Mesenchymal stem cell (in vitro differentiated cells and primary cell): ENCODE measurements around the gene MYOD1.

ENCODE experiments used
- DNase-seq: peaks from one replicate; pipeline ENCODE4 v3.0.0-alpha.2; 2013
- H2AFZ ChIP-seq: one replicate; pipeline ENCODE4 v1.6.1; 2013; ENCODE audit warnings: low read depth, mild to moderate bottlenecking, control low read depth, inconsistent platforms, low read length, moderate library complexity
- H2AK5ac ChIP-seq: 2 replicates; pipeline ENCODE4 v1.6.1; 2013; ENCODE audit warnings: low read length, moderate library complexity, mild to moderate bottlenecking, inconsistent platforms; ENCODE audit not compliant: severe bottlenecking
- H2BK120ac ChIP-seq: one replicate; pipeline ENCODE4 v1.6.1; 2013; ENCODE audit warnings: low read depth, mild to moderate bottlenecking, inconsistent platforms, low read length, moderate library complexity
- H2BK12ac ChIP-seq, 2 experiments: one replicate each; pipeline ENCODE4 v1.6.1; 2013; ENCODE audit warnings: inconsistent platforms in 2 of 2, low read length in 2 of 2, mild to moderate bottlenecking in 2 of 2, moderate library complexity in 2 of 2, control low read depth in 1 of 2
- H2BK15ac ChIP-seq: one replicate; pipeline ENCODE4 v1.6.1; 2013; ENCODE audit warnings: mild to moderate bottlenecking, low read depth, inconsistent platforms; ENCODE audit not compliant: poor library complexity, severe bottlenecking
- H2BK5ac ChIP-seq: 2 replicates; pipeline ENCODE4 v1.6.1; 2013; ENCODE audit warnings: low read depth, mild to moderate bottlenecking, low read length, control low read depth, inconsistent platforms; ENCODE audit not compliant: poor library complexity, severe bottlenecking
- H3K14ac ChIP-seq, 2 experiments: one replicate each; pipeline ENCODE4 v1.6.1; 2013; ENCODE audit warnings: inconsistent platforms in 2 of 2, low read length in 2 of 2, control low read depth in 1 of 2, mild to moderate bottlenecking in 1 of 2, moderate library complexity in 1 of 2
- H3K18ac ChIP-seq, 2 experiments: one replicate each; pipeline ENCODE4 v1.6.1; 2013; ENCODE audit warnings: inconsistent platforms in 2 of 2, low read length in 2 of 2, control low read depth in 1 of 2, low read depth in 1 of 2, mild to moderate bottlenecking in 1 of 2
- H3K23ac ChIP-seq, 2 experiments: one replicate each; pipeline ENCODE4 v1.6.1; 2013; ENCODE audit warnings: inconsistent platforms in 2 of 2, low read length in 2 of 2, mild to moderate bottlenecking in 2 of 2, moderate library complexity in 2 of 2, control low read depth in 1 of 2
- H3K27ac ChIP-seq: 2 replicates; pipeline ENCODE4 v1.5.1; 2013; ENCODE audit warnings: mild to moderate bottlenecking, moderate library complexity, low read length, control low read depth, inconsistent platforms; ENCODE audit not compliant: poor library complexity, severe bottlenecking
- H3K27me3 ChIP-seq, 2 experiments: 2 replicates each; pipeline versions ENCODE4 v1.6.1 to v1.7.0; 2013; ENCODE audit warnings: low read length in 2 of 2, mild to moderate bottlenecking in 2 of 2, moderate library complexity in 2 of 2, control low read depth in 1 of 2, inconsistent platforms in 1 of 2; ENCODE audit not compliant: control insufficient read depth in 1 of 2, insufficient read depth in 1 of 2
- H3K36me3 ChIP-seq, 2 experiments: 2 replicates each; pipeline versions ENCODE4 v1.6.1 to v1.7.0; 2013; ENCODE audit warnings: low read length in 2 of 2, control low read depth in 1 of 2, inconsistent platforms in 1 of 2, low read depth in 1 of 2, mild to moderate bottlenecking in 1 of 2; ENCODE audit not compliant: insufficient read depth in 2 of 2, control insufficient read depth in 1 of 2
- H3K4ac ChIP-seq, 2 experiments: one replicate each; pipeline ENCODE4 v1.6.1; 2013; ENCODE audit warnings: inconsistent platforms in 2 of 2, low read length in 2 of 2, mild to moderate bottlenecking in 2 of 2, moderate library complexity in 2 of 2, control low read depth in 1 of 2, low read depth in 1 of 2
- H3K4me1 ChIP-seq: 2 replicates; pipeline ENCODE4 v1.6.1; 2013; ENCODE audit warnings: low read depth, low read length, control low read depth; ENCODE audit not compliant: control insufficient read depth, insufficient read depth
- H3K4me2 ChIP-seq: 2 replicates; pipeline ENCODE4 v1.6.1; 2013; ENCODE audit warnings: low read length, mild to moderate bottlenecking, inconsistent platforms; ENCODE audit not compliant: poor library complexity, severe bottlenecking
- H3K4me3 ChIP-seq, 2 experiments: 2 replicates each; pipeline versions ENCODE4 v1.5.1 to v1.7.0; 2013; ENCODE audit warnings: low read length in 2 of 2, mild to moderate bottlenecking in 2 of 2, control low read depth in 1 of 2, low read depth in 1 of 2; ENCODE audit not compliant: insufficient read depth in 1 of 2
- H3K79me1 ChIP-seq: replicated peaks from 2 replicates; pipeline ENCODE4 v1.6.1; 2013; ENCODE audit warnings: mild to moderate bottlenecking, control low read depth, low read length, inconsistent platforms; ENCODE audit not compliant: poor library complexity, severe bottlenecking
- H3K9ac ChIP-seq: 2 replicates; pipeline ENCODE4 v1.7.0; 2013; ENCODE audit warnings: mild to moderate bottlenecking, low read length, moderate library complexity
- H3K9me3 ChIP-seq: 2 replicates; pipeline ENCODE4 v1.7.0; 2013; ENCODE audit warnings: mild to moderate bottlenecking, low read length; ENCODE audit not compliant: control insufficient read depth
- H4K8ac ChIP-seq: one replicate; pipeline ENCODE4 v1.6.1; 2013; ENCODE audit warnings: inconsistent platforms, mild to moderate bottlenecking, low read length, moderate library complexity
- H4K91ac ChIP-seq: one replicate; pipeline ENCODE4 v1.6.1; 2013; ENCODE audit warnings: mild to moderate bottlenecking, low read length, inconsistent platforms
- WGBS: methylation state at CpG from one replicate; pipeline ENCODE4 v1.1.7; 2013; ENCODE audit warnings: mixed read lengths; 5-methylcytosine and 5-hydroxymethylcytosine counted together

MYOD1 gene

DNA sequence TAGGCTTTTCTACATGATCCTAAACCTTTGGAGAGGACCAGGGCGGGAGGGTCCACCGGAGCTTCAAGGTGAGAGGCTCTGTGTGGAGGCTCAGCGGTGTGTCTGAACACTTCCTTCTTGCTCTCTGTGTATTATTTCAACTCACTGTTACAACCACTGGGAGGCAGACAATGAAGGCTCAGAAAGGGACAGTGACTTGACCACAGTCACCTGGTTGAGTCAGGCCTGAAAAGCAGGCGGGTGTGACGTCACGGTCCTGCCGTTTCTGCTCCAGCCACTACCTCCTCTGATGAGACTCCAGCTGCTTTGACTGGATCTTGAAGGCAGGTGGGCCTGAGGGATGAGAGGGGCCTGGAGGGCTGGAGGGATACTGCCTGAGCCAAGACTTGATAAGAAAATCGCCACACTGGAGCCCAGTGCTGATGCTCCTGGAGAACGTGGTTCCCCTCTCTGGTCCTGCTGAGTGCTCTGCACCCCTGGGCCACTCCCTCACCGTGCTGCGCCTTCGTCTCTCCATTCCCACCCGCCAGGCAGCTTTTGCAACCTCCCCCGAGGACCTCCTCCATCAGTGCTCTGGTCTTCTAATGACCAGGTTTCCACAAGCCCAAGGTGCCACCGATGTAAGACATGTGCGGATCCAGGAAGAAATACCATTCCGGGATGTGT is 43.1 kb downstream of the MYOD1 start:
- no peak overlapping the region for H3K18ac ChIP-seq
- H3K4ac ChIP-seq, result no peak overlapping the region
- H3K27me3 ChIP-seq, result peaks cover 30 to 50% of the 10 kb centered on the region in 2 experiments
- H3K4me1 ChIP-seq, result peaks cover 4% of the 10 kb centered on the region
- no peak overlapping the region for H3K9ac ChIP-seq
- H3K14ac ChIP-seq, result no peak overlapping the region
- H3K9me3 ChIP-seq, result peaks cover 9% of the 10 kb centered on the region
- H2BK120ac ChIP-seq, result no peak overlapping the region
- no peak overlapping the region for H4K91ac ChIP-seq
- H3K79me1 ChIP-seq, result no peaks in the 10 kb centered on the region
- no peak overlapping the region for H2AFZ ChIP-seq
- H2BK5ac ChIP-seq, result no peak overlapping the region
- H3K4me3 ChIP-seq, result no peak overlapping the region
- no peak overlapping the region for H3K4me2 ChIP-seq
- no peak for DNase-seq
- WGBS, result 88% methylated on average over 17 of the region's 17 CpGs
- H2BK12ac ChIP-seq, result no peak overlapping the region
- no peaks in the 10 kb centered on the region for H3K36me3 ChIP-seq
- H3K23ac ChIP-seq, result no peak overlapping the region
- H4K8ac ChIP-seq, result no peak overlapping the region
- no peak overlapping the region for H3K27ac ChIP-seq
- no peak overlapping the region for H2BK15ac ChIP-seq
- no peak overlapping the region for H2AK5ac ChIP-seq

DNA sequence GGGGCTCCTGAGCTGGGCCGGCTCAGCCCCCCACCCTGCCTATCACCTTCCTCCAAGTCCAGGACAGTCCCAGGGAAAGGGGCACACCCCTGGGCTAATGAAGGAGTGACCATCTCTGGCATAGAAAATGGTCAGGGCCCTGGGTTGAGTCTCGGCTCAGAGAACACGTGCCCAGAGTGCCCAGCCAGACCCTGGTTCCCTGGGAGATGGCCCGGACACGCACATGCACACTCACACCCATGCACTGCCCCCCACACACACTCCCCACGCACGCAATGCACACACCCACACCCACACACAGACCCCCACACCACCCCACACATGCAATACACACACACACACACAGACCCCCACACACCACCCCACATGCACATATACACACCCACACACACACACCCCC is 43.9 kb downstream of the MYOD1 start:
- Histone ChIP-seq H2BK120ac (no peak overlapping the region), H3K4me3 (no peak overlapping the region), H2BK12ac (no peak overlapping the region), H2AFZ (no peak overlapping the region), H3K14ac (no peak overlapping the region), H3K4ac (no peak overlapping the region), H4K91ac (no peak overlapping the region), H3K23ac (no peak overlapping the region), H3K4me1 (peaks cover 4% of the 10 kb centered on the region), H2BK15ac (no peak overlapping the region), H3K9me3 (peaks cover 8% of the 10 kb centered on the region), H3K27ac (no peak overlapping the region), H3K36me3 (no peaks in the 10 kb centered on the region), H3K27me3 (peaks cover 30 to 46% of the 10 kb centered on the region in 2 experiments), H3K18ac (no peak overlapping the region), H2AK5ac (no peak overlapping the region), H3K79me1 (no peaks in the 10 kb centered on the region), H3K4me2 (no peak overlapping the region), H2BK5ac (no peak overlapping the region), H3K9ac (no peak overlapping the region), H4K8ac (no peak overlapping the region)
- 92% methylated on average over 7 of the region's 7 CpGs for WGBS
- no peak for DNase-seq

DNA sequence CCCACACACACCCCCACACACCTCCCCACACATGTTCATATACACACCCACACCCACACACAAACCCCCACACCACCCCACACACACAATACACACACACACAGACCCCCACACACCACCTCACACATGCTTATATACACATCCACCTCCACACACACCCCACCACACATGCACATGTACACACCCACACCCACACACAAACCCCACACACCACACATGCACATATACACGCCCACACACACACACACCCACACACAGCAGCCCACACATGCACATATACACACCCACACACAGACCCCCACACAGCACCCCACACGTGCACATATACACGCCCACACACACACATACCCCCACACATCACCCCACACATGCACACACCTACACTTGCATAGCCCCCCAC is 44.3 kb downstream of the MYOD1 start:
- H2AFZ ChIP-seq, result no peak overlapping the region
- no peak for DNase-seq
- no peak overlapping the region for H2BK12ac ChIP-seq
- peak overlapping the region in 1 of 2 experiments; percentile 53 for H3K14ac ChIP-seq
- peaks cover 30 to 45% of the 10 kb centered on the region in 2 experiments for H3K27me3 ChIP-seq
- H3K9me3 ChIP-seq, result peaks cover 3% of the 10 kb centered on the region
- no peak overlapping the region for H3K27ac ChIP-seq
- H3K4me2 ChIP-seq, result no peak overlapping the region
- H3K4me1 ChIP-seq, result peaks cover 4% of the 10 kb centered on the region
- H3K23ac ChIP-seq, result no peak overlapping the region
- H2BK120ac ChIP-seq, result no peak overlapping the region
- no peak overlapping the region for H3K9ac ChIP-seq
- no peaks in the 10 kb centered on the region for H3K36me3 ChIP-seq
- no peak overlapping the region for H2AK5ac ChIP-seq
- peak overlapping the region; percentile 4 for H4K8ac ChIP-seq
- no peak overlapping the region for H3K18ac ChIP-seq
- no peak overlapping the region for H3K4ac ChIP-seq
- no peak overlapping the region for H3K4me3 ChIP-seq
- no peaks in the 10 kb centered on the region for H3K79me1 ChIP-seq
- no peak overlapping the region for H2BK5ac ChIP-seq
- H4K91ac ChIP-seq, result peak overlapping the region; percentile 34
- H2BK15ac ChIP-seq, result no peak overlapping the region
- 51% methylated on average over 3 of the region's 3 CpGs for WGBS

DNA sequence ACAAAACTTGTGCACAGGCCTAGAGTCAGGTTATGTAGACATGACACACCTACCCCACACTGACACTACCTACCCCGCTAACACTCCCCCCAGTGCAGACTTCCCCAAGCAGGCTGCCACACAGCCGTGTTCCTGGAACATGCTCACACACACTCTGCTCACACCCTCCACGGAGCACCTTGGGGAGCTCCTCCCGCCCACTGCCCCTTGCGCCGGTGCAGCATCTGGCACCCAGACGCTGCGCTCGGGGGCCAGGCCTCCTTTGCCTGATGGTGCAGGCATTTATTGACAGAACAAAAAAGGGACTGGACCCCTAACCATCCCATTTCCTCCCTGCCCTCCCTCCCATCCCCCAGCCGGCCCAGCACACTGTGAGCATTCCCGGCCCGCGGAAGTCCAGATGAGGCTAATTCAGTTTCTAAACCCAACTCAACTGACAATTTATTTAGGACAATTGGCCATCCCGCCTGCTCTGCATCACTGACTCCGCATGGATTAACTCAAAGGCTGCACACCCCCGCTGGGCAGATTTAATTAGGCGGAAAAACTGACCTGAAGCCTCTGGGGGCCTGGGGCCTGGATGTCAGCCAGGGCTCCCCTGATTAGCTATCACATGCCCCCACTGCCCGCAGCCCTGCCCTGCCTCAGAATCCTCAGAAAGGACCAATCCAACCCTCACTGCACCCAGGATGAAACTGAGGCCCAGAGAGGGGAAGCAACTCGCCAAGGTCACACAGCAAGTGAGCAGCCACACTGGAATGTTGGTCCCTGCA is 45.3 kb downstream of the MYOD1 start:
- Histone ChIP-seq H4K8ac (no peak overlapping the region), H3K9me3 (no peaks in the 10 kb centered on the region), H3K36me3 (no peaks in the 10 kb centered on the region), H3K18ac (no peak overlapping the region), H2BK15ac (no peak overlapping the region), H3K4me1 (peaks cover 4% of the 10 kb centered on the region), H3K14ac (no peak overlapping the region), H3K79me1 (no peaks in the 10 kb centered on the region), H2BK120ac (no peak overlapping the region), H3K4me3 (no peak overlapping the region), H4K91ac (no peak overlapping the region), H3K23ac (no peak overlapping the region), H3K27me3 (peaks cover 30 to 52% of the 10 kb centered on the region in 2 experiments), H2AFZ (no peak overlapping the region), H2AK5ac (no peak overlapping the region), H2BK12ac (no peak overlapping the region), H3K9ac (no peak overlapping the region), H2BK5ac (no peak overlapping the region), H3K27ac (no peak overlapping the region), H3K4ac (no peak overlapping the region), H3K4me2 (no peak overlapping the region)
- WGBS, result 64% methylated on average over 19 of the region's 19 CpGs
- no peak for DNase-seq
